ENCODE data around the gene JAML. TPM values are rescaled to one million over a fixed set of nuclear protein-coding genes. Genes with fewer than 3 reads are reported as not detected.

The JAML gene
- total RNA-seq, 1 experiment from 2014 or later: not detected

- DNase-seq (ENCODE audit: low spot score): peak; percentile 95
Measured at GRCh38 chr11:118240999-118241763, 16.4 kb upstream of the JAML start.

GRCh38 chr11:118239509-118240205 lies 14.8 kb upstream of the JAML start:
- DNase-seq (ENCODE audit: low spot score): no peak

GRCh38 chr11:118238929-118239328 lies 14.1 kb upstream of the JAML start:
- no peak for DNase-seq (ENCODE audit: low spot score)

GRCh38 chr11:118238421-118238820 lies 13.6 kb upstream of the JAML start:
- no peak for DNase-seq (ENCODE audit: low spot score)

GRCh38 chr11:118236170-118236569 lies 11.4 kb upstream of the JAML start:
- DNase-seq (ENCODE audit: low spot score): no peak

- DNase-seq (ENCODE audit: low spot score): no peak
Measured at GRCh38 chr11:118234833-118235232, 10.0 kb upstream of the JAML start.

GRCh38 chr11:118233850-118234249 lies 9.0 kb upstream of the JAML start:
- DNase-seq (ENCODE audit: low spot score): no peak

- DNase-seq (ENCODE audit: low spot score): no peak
Measured at GRCh38 chr11:118233377-118233776, 8.6 kb upstream of the JAML start.

GRCh38 chr11:118232659-118233058 lies 7.8 kb upstream of the JAML start:
- DNase-seq (ENCODE audit: low spot score): no peak

GRCh38 chr11:118231461-118231860 lies 6.7 kb upstream of the JAML start:
- no peak for DNase-seq (ENCODE audit: low spot score)

- no peak for DNase-seq (ENCODE audit: low spot score)
Measured at GRCh38 chr11:118230088-118230487, 5.3 kb upstream of the JAML start.

GRCh38 chr11:118229274-118229847 lies 4.5 kb upstream of the JAML start:
- DNase-seq (ENCODE audit: low spot score): no peak

- no peak for DNase-seq (ENCODE audit: low spot score)
Measured at GRCh38 chr11:118227865-118228785, 3.3 kb upstream of the JAML start.

GRCh38 chr11:118226781-118227180 lies 2.0 kb upstream of the JAML start:
- DNase-seq (ENCODE audit: low spot score): no peak

GRCh38 chr11:118226296-118226695 lies 1.5 kb upstream of the JAML start:
- DNase-seq (ENCODE audit: low spot score): no peak

GRCh38 chr11:118223992-118224391 lies 819 bp downstream of the JAML start:
- DNase-seq (ENCODE audit: low spot score): no peak

- no peak for DNase-seq (ENCODE audit: low spot score)
Measured at GRCh38 chr11:118223570-118223969, 1.2 kb downstream of the JAML start.

- no peak for DNase-seq (ENCODE audit: low spot score)
Measured at GRCh38 chr11:118222437-118222836, 2.4 kb downstream of the JAML start.

GRCh38 chr11:118221419-118221818 lies 3.4 kb downstream of the JAML start:
- no peak for DNase-seq (ENCODE audit: low spot score)

GRCh38 chr11:118219732-118220131 lies 5.1 kb downstream of the JAML start:
- DNase-seq (ENCODE audit: low spot score): no peak

- DNase-seq (ENCODE audit: low spot score): no peak
Measured at GRCh38 chr11:118219244-118219643, 5.6 kb downstream of the JAML start.

- DNase-seq (ENCODE audit: low spot score): no peak
Measured at GRCh38 chr11:118217575-118217974, 7.2 kb downstream of the JAML start.

All from HT-29 (cell line).